Pons (tissue), 1 donor: ENCODE results near the gene SPRY4.
"Not testable (repeated sequence)": the region's sequence is repeated elsewhere in the genome, so short reads cannot be mapped to it uniquely, and the experiment has no call there.

ENCODE experiments used
- DNase-seq: peaks from one replicate; pipeline ENCODE4 v3.0.0-alpha.2; 2016; ENCODE audit warnings: low spot score

Gene SPRY4

DNA sequence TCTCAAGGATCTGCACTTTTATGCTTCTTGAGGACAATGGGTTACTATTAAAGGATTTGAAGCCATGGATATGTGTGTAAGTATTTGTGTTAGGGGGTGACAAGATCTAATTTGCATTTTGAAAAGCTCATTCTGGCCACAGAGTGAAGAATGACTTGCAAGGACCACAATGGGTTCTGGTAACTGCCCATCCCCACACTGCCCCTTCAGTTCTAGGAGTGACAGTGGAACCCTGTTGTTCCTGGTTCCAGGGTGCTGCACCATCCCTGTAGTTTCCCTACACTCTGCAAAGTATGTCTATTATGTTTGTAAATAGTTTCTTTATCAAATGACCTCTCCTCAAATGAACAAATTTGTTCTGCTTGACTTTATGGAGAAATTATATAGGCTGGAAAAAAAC is 9.7 kb upstream of the SPRY4 start:
- no peak for DNase-seq

DNA sequence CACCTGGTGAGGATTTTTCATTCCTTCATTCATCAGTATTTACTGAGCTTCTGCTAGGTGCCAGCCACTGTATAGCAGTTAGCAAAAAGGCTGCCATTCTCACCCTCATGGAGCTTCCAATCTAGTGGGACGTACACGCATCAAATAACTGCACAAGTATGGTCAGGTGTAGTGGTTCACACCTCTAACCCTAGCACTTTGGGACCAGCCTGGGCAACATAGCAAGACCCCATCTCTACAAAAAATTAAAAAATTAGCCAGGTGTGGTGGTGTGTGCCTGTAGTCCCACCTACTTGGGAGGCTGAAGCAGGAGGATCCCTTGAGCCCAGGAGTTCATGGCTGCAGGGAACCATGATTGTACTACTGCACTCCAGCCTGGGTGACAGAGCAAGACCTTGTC is 8.9 kb upstream of the SPRY4 start:
- not testable (repeated sequence) for DNase-seq

DNA sequence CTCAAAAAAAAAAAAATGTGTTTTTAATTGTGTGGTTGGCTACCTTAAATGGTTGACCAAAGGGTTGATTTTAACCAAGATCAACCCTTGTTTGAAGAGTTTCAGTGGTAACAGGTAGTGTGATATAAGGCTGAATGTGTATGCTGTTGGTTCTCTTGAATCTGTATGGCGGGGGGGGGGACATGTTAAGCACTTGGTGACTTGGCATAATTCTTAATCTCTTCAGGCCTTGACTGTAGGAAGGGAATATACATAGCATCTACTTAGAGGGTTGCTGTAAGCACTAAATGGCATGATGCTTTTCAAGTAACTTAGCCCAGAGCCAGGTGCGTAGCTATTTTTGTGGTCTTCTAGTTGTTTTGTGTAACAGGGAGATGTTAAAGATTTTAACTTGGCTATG is 5.6 kb upstream of the SPRY4 start:
- DNase-seq, result no peak

- DNase-seq, result no peak
These were observed 5.2 kb upstream of the SPRY4 start for GRCh38 chr5:142330026-142330425.

GRCh38 chr5:142327111-142327842 is 2.5 kb upstream of the SPRY4 start:
- DNase-seq, result no peak

- DNase-seq, result no peak
These were observed 1.7 kb upstream of the SPRY4 start for GRCh38 chr5:142326480-142326938.

- no peak for DNase-seq
These were observed 1.1 kb upstream of the SPRY4 start for GRCh38 chr5:142325725-142326479.

- DNase-seq, result no peak
These were observed 518 bp downstream of the SPRY4 start for GRCh38 chr5:142324136-142324870.

DNA sequence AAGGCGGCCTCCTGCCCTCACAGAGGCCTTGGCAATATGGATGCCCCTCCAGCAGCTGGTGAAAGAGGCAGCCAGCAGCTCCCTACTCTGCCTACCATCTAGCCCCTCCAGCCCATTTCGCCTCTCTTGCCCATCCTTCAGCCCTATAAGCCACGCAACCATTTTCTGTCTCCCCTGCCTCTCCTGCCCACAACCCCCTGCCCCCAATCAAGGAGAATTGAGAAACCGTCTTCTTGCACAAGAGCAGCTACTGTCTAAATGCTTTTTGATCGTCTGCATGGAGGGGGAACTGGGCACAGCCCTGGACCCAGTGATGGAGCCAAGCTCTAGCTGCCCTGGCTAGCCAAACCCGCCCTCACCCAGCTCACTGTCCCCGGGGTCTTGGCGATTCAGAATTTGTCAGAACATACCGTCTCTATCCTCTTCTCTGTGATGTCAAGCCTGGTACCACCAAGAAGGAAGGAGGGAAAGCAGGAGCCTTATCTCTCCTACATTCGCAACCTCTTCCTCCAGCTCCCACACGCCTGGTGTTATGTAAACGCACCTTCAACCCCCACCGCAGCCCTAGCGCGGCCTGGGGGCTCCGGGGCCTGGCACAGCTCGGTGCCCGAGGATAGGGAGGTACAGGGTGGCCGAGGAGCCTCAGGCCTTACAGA is 1.2 kb downstream of the SPRY4 start:
- no peak for DNase-seq

DNA sequence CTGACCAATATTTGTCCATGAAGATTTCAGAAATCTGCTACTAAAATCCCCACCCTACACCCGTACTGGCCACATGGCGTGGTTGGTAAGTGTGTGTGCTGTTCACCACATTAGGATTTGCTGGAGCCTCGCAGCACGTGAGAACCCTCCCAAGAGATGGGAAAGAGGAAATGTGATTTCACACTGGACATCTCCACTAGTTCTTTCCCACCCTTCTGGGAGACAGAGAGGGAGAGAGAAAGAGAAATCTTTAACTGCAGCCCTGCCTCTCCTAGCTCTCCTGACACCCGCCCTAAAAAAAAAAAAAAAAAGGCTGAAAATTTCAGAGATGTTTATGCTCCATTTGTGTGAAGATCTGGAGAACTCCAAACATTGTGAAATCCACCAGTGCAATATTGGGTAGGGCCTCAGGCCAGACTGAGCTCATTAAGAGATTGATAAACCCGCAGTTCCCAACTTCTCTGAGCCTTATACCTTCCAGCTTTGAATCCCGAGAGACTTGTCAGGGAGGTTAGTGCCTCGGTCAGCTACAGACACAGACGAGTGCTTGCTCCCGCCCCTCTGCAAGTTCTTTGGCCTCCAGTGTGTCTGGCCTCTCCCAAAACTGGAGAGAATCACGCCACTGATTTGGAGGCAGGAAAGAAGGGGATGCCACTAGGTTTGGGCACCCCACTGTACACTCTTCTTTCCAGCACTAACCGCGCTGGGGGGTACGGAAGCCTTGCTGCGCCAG is 1.9 kb downstream of the SPRY4 start:
- no peak for DNase-seq

- no peak for DNase-seq
These were observed 2.4 kb downstream of the SPRY4 start for GRCh38 chr5:142322403-142322746.

- DNase-seq, result no peak
These were observed 3.8 kb downstream of the SPRY4 start for GRCh38 chr5:142320851-142321560.

DNA sequence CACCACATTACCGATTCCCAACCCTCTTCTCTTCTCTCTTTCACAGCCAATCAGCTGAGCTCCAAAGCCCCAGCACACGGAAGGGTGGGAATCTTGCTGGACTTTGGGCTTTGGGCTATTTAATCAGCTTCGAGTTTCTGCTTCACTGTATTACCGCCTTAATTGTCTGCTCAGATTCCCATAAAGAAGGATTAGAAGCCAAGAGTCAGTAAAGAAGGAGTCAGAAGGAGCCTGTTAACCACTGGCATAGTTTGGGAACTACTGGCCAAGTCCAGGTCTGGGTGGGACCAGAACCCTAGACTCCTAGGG is 4.4 kb downstream of the SPRY4 start:
- no peak for DNase-seq

- no peak for DNase-seq
These were observed 5.0 kb downstream of the SPRY4 start for GRCh38 chr5:142319560-142320429.

DNA sequence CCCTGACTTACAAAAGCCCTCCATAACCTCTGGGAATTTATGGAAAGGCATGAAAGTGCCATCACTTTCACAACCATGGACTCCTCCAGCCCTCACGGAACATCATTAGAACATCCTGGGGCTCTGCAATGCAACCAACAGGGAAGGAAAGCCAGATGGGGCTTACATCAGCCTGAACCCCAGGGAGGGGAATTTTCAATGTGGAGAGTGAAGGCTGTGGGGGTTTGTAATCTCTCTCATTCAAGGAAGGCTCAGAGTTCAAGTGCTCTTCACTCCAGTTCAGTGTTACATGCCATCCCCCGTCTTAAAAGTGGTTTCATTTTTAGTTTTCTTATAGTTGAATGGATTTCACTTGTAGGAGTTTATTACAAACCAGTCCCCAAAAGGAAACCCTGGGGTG is 5.7 kb downstream of the SPRY4 start:
- DNase-seq, result no peak

DNA sequence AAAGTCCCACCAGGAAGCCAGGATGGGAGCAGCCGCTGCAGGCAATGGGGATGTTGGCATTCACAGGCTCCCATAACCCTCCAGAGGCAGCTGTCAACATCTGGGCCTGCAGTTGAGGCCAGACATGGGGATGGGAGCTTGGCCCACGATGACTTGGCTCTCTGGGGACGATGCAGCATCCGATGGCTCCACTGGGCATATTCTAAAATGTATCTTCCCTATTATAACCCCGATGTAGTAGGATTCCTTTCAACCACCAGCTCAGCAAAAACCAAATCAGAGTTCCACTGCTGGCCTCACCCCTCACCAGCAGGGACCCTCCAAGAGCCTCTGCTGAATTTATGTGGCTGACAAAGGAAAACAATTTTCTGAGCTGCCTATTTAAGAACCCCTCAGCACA is 7.1 kb downstream of the SPRY4 start:
- DNase-seq, result no peak

- no peak for DNase-seq
These were observed 7.6 kb downstream of the SPRY4 start for GRCh38 chr5:142317173-142317572.

DNA sequence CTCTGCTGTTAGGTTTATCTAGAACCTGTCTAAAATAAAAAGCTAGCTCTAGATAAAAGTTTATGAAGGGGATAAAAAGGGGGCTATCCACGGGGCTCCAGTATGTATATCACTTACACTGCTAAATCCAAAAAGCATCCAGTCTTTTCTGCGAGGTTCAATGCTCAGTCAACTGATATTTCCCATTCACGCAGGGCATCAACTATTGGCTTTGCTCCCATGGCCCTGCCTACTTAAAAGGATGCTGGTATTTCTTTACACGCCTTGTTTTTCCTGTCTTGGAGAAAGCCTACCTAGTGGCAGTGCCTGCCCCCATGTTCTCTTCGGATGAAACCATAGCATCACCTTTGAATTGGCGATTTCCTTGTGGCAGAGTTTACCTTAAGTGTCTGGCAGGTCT is 8.1 kb downstream of the SPRY4 start:
- DNase-seq, result no peak

GRCh38 chr5:142316051-142316450 is 8.8 kb downstream of the SPRY4 start:
- peak; percentile 23 for DNase-seq
